ENCODE measurements around the gene TMEM88. TPM values are rescaled to one million over a fixed set of nuclear protein-coding genes. Genes with fewer than 3 reads are reported as not detected.

Gene TMEM88
- total and polyA plus RNA-seq, 2 of the 13 experiments (the other 11 are each of a cell fraction or from before 2014, with no cell fraction given) = 0.31 to 0.66 TPM

GRCh38 chr17:7843536-7844291 is 11.2 kb upstream of the TMEM88 start (continued):
- TF ChIP-seq PITX1 (CRISPR knock-in tag; IDR thresholded peaks at IDR 0.05) = peak; percentile 33; the same call in 1 of the 2 replicates
- peak; percentile 66; the same call in 1 of the 2 replicates for TF ChIP-seq ZBTB2 (CRISPR knock-in tag; IDR thresholded peaks at IDR 0.05; ENCODE audit: low read depth)
- no peak for TF ChIP-seq PAF1 (CRISPR knock-in tag; IDR thresholded peaks at IDR 0.05)
- peak; percentile 33 for TF ChIP-seq ZNF18 (CRISPR knock-in tag; IDR thresholded peaks at IDR 0.05; ENCODE audit: insufficient replicate concordance)
- TF ChIP-seq POLR2G (IDR thresholded peaks at IDR 0.05; ENCODE audit: low read depth, low read length) = peak; percentile 83
- no peak for TF ChIP-seq NFKB2 (CRISPR knock-in tag; IDR thresholded peaks at IDR 0.05; ENCODE audit: borderline replicate concordance)
- no peak for TF ChIP-seq PREB (CRISPR knock-in tag; IDR thresholded peaks at IDR 0.05)
- TF ChIP-seq ZFP91 (CRISPR knock-in tag; IDR thresholded peaks at IDR 0.05; ENCODE audit: borderline replicate concordance) = peak; percentile 99
- TF ChIP-seq U2AF2 (IDR thresholded peaks at IDR 0.05; ENCODE audit: low read depth, low read length) = 0 out of 2 replicates have a peak, but pooled peaks have one; percentile 64
- no peak; the same call in 1 of the 2 replicates for TF ChIP-seq ZNF772 (CRISPR knock-in tag; IDR thresholded peaks at IDR 0.05)
- no peak; the same call in 1 of the 2 replicates for TF ChIP-seq CREBL2 (CRISPR knock-in tag; IDR thresholded peaks at IDR 0.05; ENCODE audit: borderline replicate concordance)
- 0 out of 2 replicates have a peak, but pooled peaks have one; percentile 48 for TF ChIP-seq ZNF33B (CRISPR knock-in tag; IDR thresholded peaks at IDR 0.05)
- 0 out of 2 replicates have a peak, but pooled peaks have one; percentile 43 for TF ChIP-seq KAT8 (CRISPR knock-in tag; IDR thresholded peaks at IDR 0.05)
- TF ChIP-seq SOX6 (IDR thresholded peaks at IDR 0.05) = no peak
- TF ChIP-seq SOX6 (CRISPR knock-in tag; IDR thresholded peaks at IDR 0.05) = peak; percentile 53; the same call in 1 of the 2 replicates
- peak in 1 of 2 experiments; percentile 18; a peak in 1 of 4 replicates for TF ChIP-seq ATF4 (CRISPR knock-in tag; IDR thresholded peaks at IDR 0.05)
- peak; percentile 83 for TF ChIP-seq MXD4 (CRISPR knock-in tag; IDR thresholded peaks at IDR 0.05)
- 0 out of 2 replicates have a peak, but pooled peaks have one; percentile 24 for TF ChIP-seq PHF21A (CRISPR knock-in tag; IDR thresholded peaks at IDR 0.05)
- TF ChIP-seq FOXK1 (CRISPR knock-in tag; IDR thresholded peaks at IDR 0.05; ENCODE audit: borderline replicate concordance, low read depth) = no peak

All from HepG2 (cell line).